ENCODE results near the gene LIN52. TPM values are rescaled to one million over a fixed set of nuclear protein-coding genes. Genes with fewer than 3 reads are reported as not detected.

LIN52 gene
- total and polyA plus RNA-seq, 9 of the 15 experiments (the other 6 are each of a cell fraction or from before 2014, with no cell fraction given) = 4.6 to 11.8 (median 9.2) TPM

GRCh38 chr14:74207943-74208342, 123.2 kb downstream of the LIN52 start:
- POLR2A ChIA-PET = interaction anchor here (0.6 kb wide), 1 partner anchor 118 kb away, joined by 3 read pairs; no protein-coding TSS in a partner anchor
- TF ChIP-seq RAD21 (CRISPR knock-in tag; conservative IDR thresholded peaks at IDR 0.05 in 1 of 2, IDR thresholded peaks at IDR 0.05 in 1 of 2) (peak in 1 of 2 experiments; percentile 51; a peak in 2 of 4 replicates), PHB2 (IDR thresholded peaks at IDR 0.05; ENCODE audit: low read depth) (no peak), MCM3 (IDR thresholded peaks at IDR 0.05) (no peak), MEF2D (tag; conservative IDR thresholded peaks at IDR 0.05; ENCODE audit: low read depth) (no peak), REST (IDR thresholded peaks at IDR 0.05; ENCODE audit: borderline replicate concordance) (peak; percentile 11; the same call in 1 of the 2 replicates), REST (CRISPR knock-in tag; IDR thresholded peaks at IDR 0.05; ENCODE audit: low read depth) (no peak), GMEB1 (CRISPR knock-in tag; IDR thresholded peaks at IDR 0.05) (no peak), STAT6 (CRISPR knock-in tag; IDR thresholded peaks at IDR 0.05) (no peak)

More at GRCh38 chr14:74207943-74208342, 123.2 kb downstream of the LIN52 start:
- no TSS peak for BruUV-seq (replicated peaks)
- Histone ChIP-seq H3K4me1 (replicated peaks in 1 of 2; ENCODE audit: control insufficient read depth in 2 of 2, insufficient read depth in 2 of 2, low read length in 2 of 2) (peaks cover 0 to 2% of the 10 kb centered on the region in 2 experiments; a peak in 1 of 5 replicates), H3K9ac (ENCODE audit: insufficient read depth in 1 of 2, low read depth in 2 of 2, low read length in 2 of 2) (no peak overlapping the region), H3K4me2 (ENCODE audit: insufficient read depth, low read length) (no peak overlapping the region), H2AFZ (ENCODE audit: low read depth, low read length) (no peak overlapping the region), H3K4me3 (no peak overlapping the region), H3K36me3 (ENCODE audit: control insufficient read depth, insufficient read depth, low read length) (peaks cover 5% of the 10 kb centered on the region; the same call in 1 of the 3 replicates), H3K79me2 (ENCODE audit: control insufficient read depth, insufficient read depth, low read length) (no peaks in the 10 kb centered on the region), H3K9me3 (replicated peaks; ENCODE audit: control insufficient read depth, insufficient read depth, low read depth, low read length) (no peaks in the 10 kb centered on the region), H3K27me3 (ENCODE audit: control insufficient read depth in 2 of 2, insufficient read depth in 2 of 2, low read length in 2 of 2) (no peaks in the 10 kb centered on the region), H3K27ac (ENCODE audit: extremely low read depth, low read depth, low read length) (no peak overlapping the region), H3K9me1 (ENCODE audit: control insufficient read depth, insufficient read depth, low read length) (no peaks in the 10 kb centered on the region), H4K20me1 (replicated peaks; ENCODE audit: control insufficient read depth, insufficient read depth, low read length) (0 out of 2 replicates have a peak, but pooled peaks cover 4% of the 10 kb centered on the region)
- CTCF ChIA-PET (ENCODE audit: low intra/inter-chr PET ratio) = no interaction called here
- peak; percentile 45; the same call in 1 of the 3 replicates for ATAC-seq
- WGBS (ENCODE audit: insufficient coverage, low coverage, missing lambda C conversion rate) = no CpG with 5 or more reads among the region's 3 CpGs
- DNase-seq (ENCODE audit: extremely low read depth in 1 of 4, low spot score in 3 of 4) = peak in 1 of 4 experiments; percentile 18
- peak; percentile 60 for FAIRE-seq
- intact Hi-C loops (cut with micrococcal nuclease) (loop anchor here (2.0 to 5.0 kb wide), 2 partner anchors 43 to 84 kb away; no protein-coding TSS in a partner anchor), in situ Hi-C loops (cut with MboI) (no loop called here)
